A549 (cell line): ENCODE measurements around the gene ODAD3. TPM values are rescaled to one million over a fixed set of nuclear protein-coding genes. Genes with fewer than 3 reads are reported as not detected.

Experiments used
- ATAC-seq, 2 experiments: fragments of 200-7000 bp in 1 of 2; fragments of >200 bp in 1 of 2; cut with Nextera tagmentation in 1 of 2; cut with Tn5 transposase in 1 of 2; 3 replicates each; pipeline versions ENCODE4 v1.8.0 to v1.9.1; 2018 to 2020; ENCODE audit warnings: mild to moderate bottlenecking in 1 of 2, moderate library complexity in 1 of 2
- CTCF ChIA-PET: fragments of 300-600 bp; sonication (Branson Sonifier 250); formaldehyde crosslinking; extraction: SDS; loops from one replicate; lab custom pipeline; 2021; ENCODE audit warnings: antibody characterized with exemption, inconsistent platforms; lab: Yijun Ruan, JAX
- POLR2A ChIA-PET: fragments of 350-600 bp; formaldehyde crosslinking; extraction: SDS; loops from one replicate; lab custom pipeline; 2021; ENCODE audit warnings: antibody characterized with exemption, inconsistent platforms; lab: Yijun Ruan, JAX
- DNase-seq, 2 experiments: peaks; one replicate each; pipeline versions ENCODE4 v3.0.0 to v3.0.0-alpha.2; 2011 to 2016; ENCODE audit warnings: low read depth in 1 of 2, low spot score in 1 of 2
- FAIRE-seq: peaks from 2 replicates; lab custom pipeline; 2011; peaks lifted over from hg19 to GRCh38; lab: Jason Lieb, UNC
- H3K27ac ChIP-seq, 2 experiments: fragments of >200 bp; sonication (Bioruptor Twin); formaldehyde crosslinking; 3 replicates each; pipeline ENCODE4 v1.5.1; 2016 to 2017
- H3K4me1 ChIP-seq: fragments of >200 bp; sonication (Bioruptor Twin); formaldehyde crosslinking; 3 replicates; pipeline ENCODE4 v1.6.1; 2016
- H3K4me2 ChIP-seq: fragments of >200 bp; sonication (Bioruptor Twin); formaldehyde crosslinking; 3 replicates; pipeline ENCODE4 v1.6.1; 2016
- H3K4me3 ChIP-seq: fragments of >200 bp; sonication (Bioruptor Twin); formaldehyde crosslinking; 3 replicates; pipeline ENCODE4 v1.5.1; 2016
- H3K9me3 ChIP-seq: fragments of >200 bp; sonication (Bioruptor Twin); formaldehyde crosslinking; 3 replicates; pipeline ENCODE4 v1.6.1; 2016
- BCL3 ChIP-seq: fragments of >200 bp; sonication (Bioruptor Twin); formaldehyde crosslinking; IDR thresholded peaks from 3 replicates; pipeline ENCODE4 v1.6.1; 2016
- BHLHE40 ChIP-seq: IDR thresholded peaks from 2 replicates; pipeline ENCODE4 v1.6.1; 2012; ENCODE audit warnings: low read depth, low read length, inconsistent platforms
- CBX8 ChIP-seq: fragments of 200-600 bp; sonication (generic); IDR thresholded peaks from 2 replicates; pipeline ENCODE4 v1.6.1; 2016
- CTCF ChIP-seq: fragments of >200 bp; sonication (Bioruptor Twin); formaldehyde crosslinking; IDR thresholded peaks from 3 replicates; pipeline ENCODE4 v1.5.1; 2016
- JUN ChIP-seq, 2 experiments: fragments of >200 bp; sonication (Bioruptor Twin); formaldehyde crosslinking; IDR thresholded peaks; 2 replicates in 1 of 2; 3 replicates in 1 of 2; pipeline ENCODE4 v1.6.1; 2016 to 2017
- JUNB ChIP-seq: fragments of >200 bp; sonication (Bioruptor Twin); formaldehyde crosslinking; IDR thresholded peaks from 2 replicates; pipeline ENCODE4 v1.6.1; 2016
- MAX ChIP-seq: IDR thresholded peaks from 2 replicates; pipeline ENCODE4 v1.6.1; 2012
- PHF8 ChIP-seq: fragments of 200-600 bp; sonication (generic); IDR thresholded peaks from 2 replicates; pipeline ENCODE4 v1.6.1; 2016; ENCODE audit warnings: low read depth, mild to moderate bottlenecking, antibody characterized with exemption, moderate library complexity, borderline replicate concordance
- POLR2A ChIP-seq: IDR thresholded peaks from 2 replicates; pipeline ENCODE4 v1.6.1; 2012; ENCODE audit warnings: mild to moderate bottlenecking, low read length
- RAD21 ChIP-seq, 2 experiments: fragments of >200 bp in 1 of 2; sonication (Bioruptor Twin) in 1 of 2; formaldehyde crosslinking in 1 of 2; IDR thresholded peaks in 1 of 2; conservative IDR thresholded peaks in 1 of 2; 2 replicates in 1 of 2; 3 replicates in 1 of 2; pipeline ENCODE4 v1.6.1; 2012 to 2018; ENCODE audit warnings: inconsistent platforms in 1 of 2
- REST ChIP-seq: fragments of 200-600 bp; sonication (generic); IDR thresholded peaks from 2 replicates; pipeline ENCODE4 v1.6.1; 2016; ENCODE audit warnings: antibody characterized with exemption, mild to moderate bottlenecking, moderate library complexity
- RFX5 ChIP-seq: fragments of 450-650 bp; IDR thresholded peaks from 2 replicates; pipeline ENCODE4 v1.7.1; 2014; ENCODE audit warnings: antibody characterized with exemption, mild to moderate bottlenecking, moderate library complexity
- SMC3 ChIP-seq: fragments of >200 bp; sonication (Bioruptor Twin); formaldehyde crosslinking; IDR thresholded peaks from 3 replicates; pipeline ENCODE4 v1.6.1; 2018; ENCODE audit warnings: inconsistent platforms
- USF2 ChIP-seq: fragments of 450-650 bp; IDR thresholded peaks from 2 replicates; pipeline ENCODE4 v1.6.1; 2014; ENCODE audit warnings: antibody characterized with exemption
- ZSCAN20 ChIP-seq: fragments of 250-450 bp; sonication (Bioruptor Pico); IDR thresholded peaks from 2 replicates; pipeline ENCODE4 v1.8.0; 2022; ENCODE audit warnings: mild to moderate bottlenecking, moderate library complexity
- WGBS: methylation state at CpG from one replicate; pipeline ENCODE4 v1.1.6; 2017; ENCODE audit errors: missing lambda C conversion rate; 5-methylcytosine and 5-hydroxymethylcytosine counted together
- polyA minus RNA-seq: library from RNA; depleted of rRNA, polyadenylated mRNA; stranded (reverse); fragments of >200 nt; gene quantifications from 2 replicates; pipeline ENCODE4 v1.2.3, GENCODE V29; 2011; rRNA and poly(A)+ RNA removed
- polyA plus RNA-seq, 4 experiments: library from polyadenylated mRNA; depleted of rRNA in 3 of 4; stranded (reverse); fragments of >200 nt; fragmentation: RNase III in 1 of 4; extraction: RNeasy Plus Mini Kit Qiagen cat#74134 plus additional on column Dnase treatment in 1 of 4; gene quantifications; 2 replicates in 3 of 4; 3 replicates in 1 of 4; pipeline ENCODE4 v1.2.3, GENCODE V29; 2011 to 2017

The ODAD3 gene
- polyA plus RNA-seq (2011; rRNA removed) (0.46 and 0.70 TPM in 2 replicates), polyA plus RNA-seq (2017; fragmentation: RNase III; extraction: RNeasy Plus Mini Kit Qiagen cat#74134 plus additional on column Dnase treatment) (0.99 to 1.2 TPM (median 1.0 TPM) in 3 replicates), polyA minus RNA-seq (0.45 TPM in 1 of 2 replicates, not detected in the other)
- 0.98 and 1.0 TPM in 2 replicates for polyA plus RNA-seq (2012; cell fraction: cytosol; rRNA removed)
- polyA plus RNA-seq (2012; cell fraction: nucleus; rRNA removed), result 0.86 and 1.1 TPM in 2 replicates

- ChIA-PET POLR2A (interaction anchor here (1.0 to 1.4 kb wide), 6 partner anchors 11 to 91 kb away, joined by 3 to 9 read pairs (median 3); partner anchors contain the start of genes CCDC159, RGL3, SWSAP1 and TMEM205), CTCF (interaction anchor here (0.5 to 1.9 kb wide), 21 partner anchors 9 to 142 kb away, joined by 3 to 7 read pairs (median 4); partner anchors contain the start of gene RGL3)
- DNase-seq, result peak; percentile 91 to 99
- H3K9me3 ChIP-seq, result no peaks in the 10 kb centered on the region
- H3K4me1 ChIP-seq, result peaks cover 13% of the 10 kb centered on the region; the same call in 2 of the 3 replicates
- peak within 1 kb of the TSS; percentile 84 for H3K4me3 ChIP-seq
- FAIRE-seq, result no peak
- WGBS, result 3% methylated on average over 29 of the region's 53 CpGs
- no peak for TF ChIP-seq REST
- peak in 1 of 2 experiments; percentile 16; a peak in 1 of 5 replicates for TF ChIP-seq RAD21 (conservative IDR thresholded peaks at IDR 0.05 in 1 of 2, IDR thresholded peaks at IDR 0.05 in 1 of 2)
- TF ChIP-seq RFX5, result peak; percentile 66; the same call in 1 of the 2 replicates
- TF ChIP-seq BCL3, result peak; percentile 33; the same call in 1 of the 3 replicates
- TF ChIP-seq CBX8, result no peak
- TF ChIP-seq USF2, result peak; percentile 95
- TF ChIP-seq SMC3, result peak; percentile 18; the same call in 1 of the 3 replicates
- no peak for TF ChIP-seq ZSCAN20 (CRISPR knock-in tag)
- TF ChIP-seq BHLHE40, result peak; percentile 28; the same call in 1 of the 2 replicates
- peak; percentile 71 for TF ChIP-seq MAX
- no peak for TF ChIP-seq JUNB
- TF ChIP-seq POLR2A, result peak; percentile 75
- peak; percentile 48 to 71; a peak in 2 of 5 replicates for TF ChIP-seq JUN (IDR thresholded peaks at IDR 0.05)
- peak; percentile 54 for TF ChIP-seq CTCF
- peak; percentile 44; the same call in 1 of the 2 replicates for TF ChIP-seq PHF8
- H3K27ac ChIP-seq, result peak within 1 kb of the TSS; percentile 86 to 90
- peak; percentile 98 to 99 for ATAC-seq
- peak within 1 kb of the TSS; percentile 98 for H3K4me2 ChIP-seq
These were observed at the start of gene ODAD3, which contains the start of gene PRKCSH for GRCh38 chr19:11435057-11435832. Gene ODAD3 (minus strand): TSS chr19:11435121. CDS start chr19:11435016, 105 bp downstream. Gene PRKCSH (plus strand): TSS chr19:11435635. CDS start chr19:11436118, 483 bp downstream.
